Stimulated activated CD8-positive, alpha-beta memory T cell treated with anti-CD3 and anti-CD28 coated beads, Interleukin-4, amount 100 ng/mL, for 4 hours (primary cell): Measurements from ENCODE around the gene PITPNM3.

ENCODE experiments used
- DNase-seq, 2 donors: peaks; one replicate each; pipeline ENCODE4 v3.0.0-alpha.2; 2020; ENCODE audit warnings: low read depth in 2 of 2, low spot score in 1 of 2

The PITPNM3 gene

DNA sequence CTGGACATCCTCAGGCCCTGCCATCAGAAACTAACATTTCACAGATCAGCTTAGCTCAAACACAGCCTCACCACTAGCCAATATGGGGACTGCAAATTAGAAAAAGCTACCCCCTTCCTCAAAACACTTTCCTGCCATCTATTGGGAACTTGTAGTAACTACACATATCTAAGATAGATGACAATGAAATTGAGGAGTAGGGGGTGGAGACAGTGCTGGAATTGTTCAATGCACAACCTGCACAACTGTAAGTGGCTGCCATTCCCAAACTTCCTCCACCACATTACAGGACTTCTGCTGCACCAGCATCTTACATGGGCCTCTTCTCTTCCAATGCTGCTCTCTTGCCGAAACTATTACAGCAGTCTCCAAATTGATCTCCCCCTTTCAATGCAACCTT is 143.3 kb downstream of the PITPNM3 start:
- DNase-seq, result no peak

DNA sequence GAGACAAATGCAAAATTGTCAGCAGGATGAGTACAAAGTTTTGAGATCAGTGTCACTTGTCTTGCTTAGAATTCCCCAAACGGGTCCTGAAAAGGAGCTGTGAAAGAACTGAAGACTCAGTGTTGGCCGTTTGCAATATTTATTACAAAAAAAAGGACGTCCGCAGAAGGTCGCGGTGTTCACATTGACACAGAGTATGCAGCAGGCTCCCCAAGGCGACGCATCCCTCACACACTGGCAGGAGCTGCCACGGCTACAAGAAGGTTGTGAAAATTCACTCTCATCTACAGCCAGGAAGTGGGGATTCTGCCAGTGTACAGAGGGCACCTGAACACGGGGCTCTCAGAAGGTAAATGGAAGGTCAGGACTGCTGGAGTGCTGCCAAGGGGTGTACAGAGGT is 147.6 kb downstream of the PITPNM3 start:
- no peak for DNase-seq

DNA sequence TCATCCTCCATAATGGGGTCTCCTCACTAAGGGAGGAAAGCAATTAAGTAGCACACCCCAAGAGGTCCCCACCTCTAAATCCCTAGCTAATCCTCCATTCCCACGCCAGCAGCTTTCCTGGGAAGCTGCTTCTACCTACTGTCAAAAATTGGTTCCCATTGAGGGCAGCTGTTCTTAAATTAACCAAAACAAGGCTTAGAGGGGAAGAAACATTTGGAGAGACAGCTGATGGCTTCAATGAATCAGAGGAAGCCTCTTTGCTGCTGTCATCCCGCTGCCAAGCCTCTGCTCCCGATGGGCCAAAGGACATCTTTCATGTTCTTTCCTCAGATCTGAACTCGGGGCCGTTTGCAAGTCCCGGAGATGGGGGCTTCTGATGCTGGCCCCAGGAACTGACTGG is 148.1 kb downstream of the PITPNM3 start:
- DNase-seq, result no peak

DNA sequence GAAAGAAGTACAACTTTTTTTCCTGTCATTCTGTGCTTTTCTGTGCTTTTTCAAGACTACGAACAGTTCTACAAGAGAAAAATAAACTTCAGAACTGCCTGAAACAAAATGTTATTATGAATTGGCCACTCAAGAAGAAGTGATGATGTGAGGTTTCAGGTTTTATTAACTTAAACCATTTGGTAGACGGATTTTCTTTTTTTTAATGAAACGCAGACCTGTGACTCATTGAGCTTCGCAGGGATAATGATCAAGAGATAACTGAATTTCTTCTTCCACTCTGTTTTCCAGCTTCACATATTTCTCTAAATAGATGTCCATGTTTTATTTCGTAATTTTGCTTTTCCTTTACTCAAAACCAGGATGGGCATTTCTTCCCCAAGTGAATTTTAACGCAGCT is 154.1 kb downstream of the PITPNM3 start:
- no peak for DNase-seq
